Mesenteric fat pad (tissue), 1 donor: ENCODE results near the gene D2HGDH. TPM values are rescaled to one million over a fixed set of nuclear protein-coding genes. Genes with fewer than 3 reads are reported as not detected.
A peak's percentile ranks its signal among the peaks of the same experiment; 100 is the strongest.
"Not testable (repeated sequence)": the region's sequence is repeated elsewhere in the genome, so short reads cannot be mapped to it uniquely, and the experiment has no call there.

Experiments used
- DNase-seq: peaks from one replicate; pipeline ENCODE4 v3.0.0-alpha.2; 2020; ENCODE audit warnings: low spot score
- total RNA-seq: library from RNA; stranded (reverse); fragmentation: NEBNext Ultra II Directional; extraction: Animal tissue kit (Norgen Biotek cat#: 25700); gene quantifications from one replicate; pipeline ENCODE4 v1.2.1, GENCODE V29; 2021
- donor health status: DM: yes; HTN: yes; CAD: no.

The D2HGDH gene
- total RNA-seq, 1 donor from 2014 or later = 27.0 TPM

- DNase-seq = not testable (repeated sequence)
These were observed 71.8 kb downstream of the D2HGDH start for GRCh38 chr2:241806217-241806616.

- no peak for DNase-seq
These were observed 73.8 kb downstream of the D2HGDH start for GRCh38 chr2:241808051-241808720.

DNA sequence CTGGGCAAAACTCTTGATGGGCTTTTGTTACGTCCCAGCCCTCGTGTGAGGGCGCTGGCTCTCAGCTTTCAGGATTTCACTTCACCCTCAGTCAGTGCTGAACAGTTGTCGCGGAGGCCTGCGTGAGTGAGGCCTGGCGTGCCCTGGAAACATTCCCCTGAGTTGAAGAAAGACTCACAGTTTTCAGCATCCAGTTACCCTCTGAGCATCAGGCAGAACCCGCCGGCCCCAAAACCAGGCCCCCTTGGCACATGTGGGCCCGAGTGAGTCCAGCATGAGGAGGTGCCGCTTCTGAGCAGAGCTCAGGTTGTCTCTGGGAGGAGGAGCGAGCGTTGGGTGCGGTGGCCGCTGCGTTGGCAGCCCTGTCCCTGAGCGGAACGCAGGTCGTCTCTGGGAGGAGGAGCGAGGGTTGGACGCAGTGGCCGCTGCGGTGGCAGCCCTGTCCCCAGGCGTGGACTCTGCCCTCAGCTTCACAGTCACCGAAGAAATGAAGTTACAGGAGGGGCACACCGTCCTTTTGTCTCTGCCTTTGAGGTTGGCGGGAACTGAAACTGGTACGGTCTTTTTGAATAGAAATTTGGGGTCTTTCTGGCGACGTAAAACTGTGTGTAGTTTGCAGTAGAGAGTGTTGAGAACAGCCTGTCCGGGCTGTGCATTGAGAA lies 74.4 kb downstream of the D2HGDH start, which contains the start of gene NEU4:
TSS of gene NEU4 (plus strand) at position 473 of the 662 bp plus-strand sequence. CDS start 5,292 bp downstream, outside the sequence.
- peak; percentile 88 for DNase-seq

DNA sequence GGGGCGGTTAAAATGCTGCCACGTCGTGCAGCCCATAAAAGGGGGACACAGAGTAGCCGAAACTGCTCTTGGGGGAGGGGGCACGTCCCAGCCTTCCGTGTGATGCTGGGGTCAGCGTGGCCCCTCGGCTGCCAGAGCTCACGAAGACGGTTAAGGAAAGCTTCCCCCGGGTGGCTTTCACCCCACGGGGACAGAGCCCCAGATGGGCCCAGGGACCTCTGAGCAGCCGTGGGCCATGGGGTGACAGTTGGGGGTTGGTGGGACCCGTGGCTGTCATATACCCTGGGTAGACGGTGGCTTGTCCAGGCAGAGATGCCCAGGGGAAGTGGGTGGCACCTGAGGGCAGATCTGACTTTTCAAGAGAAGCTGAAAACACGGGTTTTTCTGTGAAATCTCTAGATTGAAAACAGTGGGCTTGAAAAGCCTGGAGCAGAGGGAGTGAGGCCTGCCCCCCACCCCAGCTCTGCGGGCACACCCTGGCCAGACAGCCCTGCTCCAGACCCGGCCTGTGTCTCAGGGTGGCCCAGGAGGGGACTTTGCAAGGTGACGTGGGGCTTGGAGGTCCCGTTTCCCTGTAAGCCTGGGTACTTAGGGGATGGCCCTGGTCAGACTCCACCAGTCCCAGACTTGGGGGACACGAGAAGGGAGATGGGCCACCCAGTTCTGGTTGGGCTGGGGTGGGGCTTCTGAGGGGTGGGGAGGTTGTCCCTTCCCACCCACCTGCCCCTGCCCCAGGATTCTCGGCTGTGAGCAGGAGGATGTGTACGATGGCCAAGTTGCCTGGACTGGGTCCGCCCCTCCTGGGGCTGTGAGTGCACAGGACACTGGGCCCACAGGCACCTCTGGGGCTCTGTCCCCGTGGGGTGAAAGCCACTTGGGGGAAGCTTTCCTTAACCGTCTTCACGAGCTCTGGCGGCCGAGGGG lies 75.2 kb downstream of the D2HGDH start:
- no peak for DNase-seq

- DNase-seq = peak; percentile 88
These were observed 76.1 kb downstream of the D2HGDH start for GRCh38 chr2:241810307-241811200.

- no peak for DNase-seq
These were observed 76.9 kb downstream of the D2HGDH start for GRCh38 chr2:241811201-241811951.

DNA sequence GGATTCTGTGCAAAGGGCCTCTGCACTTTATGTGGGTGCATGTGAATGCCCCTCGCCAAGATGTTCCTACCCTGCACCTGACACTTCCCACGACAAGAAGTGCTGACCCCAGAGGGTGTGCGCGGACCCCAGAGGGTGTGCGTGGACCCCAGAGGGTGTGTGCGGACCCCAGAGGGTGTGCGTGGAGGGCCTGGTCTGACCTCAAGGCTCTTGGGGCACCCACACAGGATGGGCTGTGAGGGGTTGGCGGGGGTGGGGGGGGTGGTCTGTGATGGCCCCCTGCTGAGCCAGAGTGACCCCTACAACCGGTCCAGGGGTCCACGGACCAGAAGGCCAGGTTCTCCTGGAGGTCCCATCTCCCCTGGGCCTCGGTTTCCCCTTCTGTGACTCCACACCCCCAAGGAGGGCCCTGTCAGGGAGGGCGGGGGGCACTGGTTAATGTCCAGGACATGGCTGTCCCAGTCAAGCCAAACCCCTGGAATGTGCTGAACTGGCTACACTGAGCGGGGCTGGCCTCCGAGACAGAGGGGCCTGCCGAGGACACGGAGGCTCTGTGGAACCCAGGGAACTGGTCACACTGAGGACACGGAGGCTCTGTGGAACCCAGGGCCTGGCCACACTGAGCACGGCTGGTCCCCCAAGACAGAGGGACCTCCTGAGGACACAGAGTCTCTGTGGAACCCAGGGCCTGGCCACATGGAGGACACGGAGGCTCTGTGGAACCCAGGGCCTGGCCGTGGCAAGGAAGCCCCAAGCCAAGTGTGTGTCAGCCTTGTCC lies 77.7 kb downstream of the D2HGDH start:
- DNase-seq = peak; percentile 88

DNA sequence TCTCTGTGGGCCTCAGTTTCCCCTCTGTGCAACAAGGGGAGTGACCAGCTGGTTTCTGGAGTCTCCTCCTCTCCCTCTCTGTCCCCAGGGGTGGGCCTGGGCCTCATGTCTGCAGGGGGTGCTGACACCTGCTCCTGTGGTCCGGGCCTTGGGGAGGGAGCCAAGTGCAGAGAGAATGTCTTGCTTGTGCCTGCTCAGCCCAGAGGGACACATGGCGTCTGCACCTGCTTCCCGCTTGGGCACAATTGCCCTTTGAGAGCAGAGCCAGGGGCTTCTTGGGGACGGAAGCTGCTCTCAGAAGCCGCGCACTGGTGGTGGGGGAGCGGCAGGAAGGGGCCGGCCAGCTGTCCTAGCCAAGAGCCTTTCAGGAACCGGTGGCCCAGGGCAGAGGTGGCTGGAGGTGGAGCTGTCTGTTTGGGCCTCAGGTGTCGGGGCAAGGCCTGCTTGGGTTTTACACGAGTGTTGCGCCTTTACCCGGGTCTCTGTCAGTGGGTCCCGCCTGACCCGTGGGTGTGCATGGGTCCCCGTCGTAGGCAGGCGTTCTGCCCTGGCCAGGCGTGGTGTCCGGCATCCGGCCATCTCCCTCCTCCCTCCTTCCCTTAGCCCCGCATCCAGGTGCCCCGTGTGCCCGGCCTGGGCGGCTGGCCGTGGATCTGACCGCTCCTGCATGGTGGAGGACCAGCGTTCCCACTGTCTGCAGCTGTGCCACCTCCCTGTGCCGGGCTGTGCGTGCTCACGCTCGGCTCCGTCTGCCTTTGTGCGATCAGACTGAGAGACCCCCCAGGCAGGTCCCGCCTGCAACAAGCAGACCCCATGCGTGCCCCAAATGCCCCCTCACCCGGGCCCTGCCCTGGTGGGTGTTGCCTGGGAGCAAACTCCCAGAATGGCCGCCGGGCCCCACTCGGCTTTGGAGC lies 78.6 kb downstream of the D2HGDH start:
- DNase-seq = peak; percentile 89

GRCh38 chr2:241813644-241814392 lies 79.4 kb downstream of the D2HGDH start:
- no peak for DNase-seq

DNA sequence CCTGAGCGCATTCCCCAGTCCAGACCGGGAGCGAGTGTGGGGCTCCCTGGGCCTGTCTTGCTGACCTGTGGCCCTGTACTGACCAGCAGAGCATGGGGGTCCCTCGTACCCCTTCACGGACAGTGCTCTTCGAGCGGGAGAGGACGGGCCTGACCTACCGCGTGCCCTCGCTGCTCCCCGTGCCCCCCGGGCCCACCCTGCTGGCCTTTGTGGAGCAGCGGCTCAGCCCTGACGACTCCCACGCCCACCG lies 79.9 kb downstream of the D2HGDH start:
- DNase-seq = no peak

DNA sequence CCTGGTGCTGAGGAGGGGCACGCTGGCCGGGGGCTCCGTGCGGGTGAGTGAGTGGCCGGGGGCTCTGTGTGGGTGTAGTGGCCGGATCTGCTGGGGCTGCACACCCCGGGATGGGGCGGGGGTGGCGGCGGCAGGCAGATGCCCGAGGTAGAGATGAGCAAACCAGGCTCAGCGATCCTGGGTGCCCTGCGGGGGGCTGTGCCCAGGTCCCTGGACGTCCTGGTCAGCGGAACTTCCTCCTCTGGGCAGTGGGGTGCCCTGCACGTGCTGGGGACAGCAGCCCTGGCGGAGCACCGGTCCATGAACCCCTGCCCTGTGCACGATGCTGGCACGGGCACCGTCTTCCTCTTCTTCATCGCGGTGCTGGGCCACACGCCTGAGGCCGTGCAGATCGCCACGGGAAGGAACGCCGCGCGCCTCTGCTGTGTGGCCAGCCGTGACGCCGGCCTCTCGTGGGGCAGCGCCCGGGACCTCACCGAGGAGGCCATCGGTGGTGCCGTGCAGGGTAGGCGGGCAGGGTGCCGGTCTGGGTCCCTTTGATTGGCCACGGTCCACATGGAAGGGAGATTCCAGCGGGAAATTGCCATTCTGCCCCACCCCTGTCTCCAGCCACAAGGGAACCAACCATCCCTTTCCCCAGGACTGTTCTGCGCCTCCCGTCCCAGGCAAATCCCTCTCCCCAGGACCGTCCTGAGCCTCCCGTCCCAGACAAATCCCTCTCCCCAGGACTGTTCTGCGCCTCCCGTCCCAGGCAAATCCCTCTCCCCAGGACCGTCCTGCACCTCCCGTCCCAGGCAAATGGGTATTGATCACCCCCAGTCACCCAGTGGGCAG lies 80.4 kb downstream of the D2HGDH start:
- DNase-seq = peak; percentile 85

GRCh38 chr2:241815477-241816430 lies 81.3 kb downstream of the D2HGDH start:
- peak; percentile 87 for DNase-seq

- DNase-seq = peak; percentile 83
These were observed 82.1 kb downstream of the D2HGDH start for GRCh38 chr2:241816431-241817121.

GRCh38 chr2:241817126-241817820 lies 82.8 kb downstream of the D2HGDH start:
- DNase-seq = peak; percentile 85
